Stimulated activated CD4-positive, alpha-beta T cell treated with anti-CD3 and anti-CD28 coated beads, Interleukin-4, amount 100 ng/mL, for 24 hours (primary cell): Measurements from ENCODE around the gene TMC4.
"Not testable (repeated sequence)": the region's sequence is repeated elsewhere in the genome, so short reads cannot be mapped to it uniquely, and the experiment has no call there.

ENCODE experiments used
- DNase-seq: peaks from one replicate; pipeline ENCODE4 v3.0.0-alpha.2; 2020

TMC4 gene

GRCh38 chr19:54178581-54179261 lies 5.8 kb upstream of the TMC4 start:
- DNase-seq, result peak; percentile 33

GRCh38 chr19:54173951-54174834 lies 1.2 kb upstream of the TMC4 start:
- no peak for DNase-seq

- DNase-seq, result no peak
These were observed 369 bp upstream of the TMC4 start for GRCh38 chr19:54173359-54173699.

GRCh38 chr19:54171736-54172431 lies 1.1 kb downstream of the TMC4 start:
- not testable (repeated sequence) for DNase-seq

- no peak for DNase-seq
These were observed 3.7 kb downstream of the TMC4 start for GRCh38 chr19:54169149-54169740.

- peak; percentile 95 for DNase-seq
These were observed 4.6 kb downstream of the TMC4 start for GRCh38 chr19:54168174-54168917.

GRCh38 chr19:54165222-54165621 lies 7.7 kb downstream of the TMC4 start:
- no peak for DNase-seq

GRCh38 chr19:54164369-54165068 lies 8.4 kb downstream of the TMC4 start:
- peak; percentile 64 for DNase-seq

GRCh38 chr19:54162884-54163283 lies 10.1 kb downstream of the TMC4 start:
- DNase-seq, result no peak

- DNase-seq, result peak; percentile 83
These were observed 10.6 kb downstream of the TMC4 start for GRCh38 chr19:54162241-54162805.

GRCh38 chr19:54160854-54161253 lies 12.1 kb downstream of the TMC4 start:
- DNase-seq, result no peak

- no peak for DNase-seq
These were observed 12.7 kb downstream of the TMC4 start for GRCh38 chr19:54160182-54160811.

- peak; percentile 100 for DNase-seq
These were observed 13.4 kb downstream of the TMC4 start, which contains the start of gene LENG1 for GRCh38 chr19:54159352-54160181. Gene LENG1, minus strand, starts transcription at chr19:54159721. Its CDS starts 26 bp downstream, at chr19:54159695.

- peak; percentile 47 for DNase-seq
These were observed 14.1 kb downstream of the TMC4 start for GRCh38 chr19:54158812-54159351.

- DNase-seq, result no peak
These were observed 16.0 kb downstream of the TMC4 start for GRCh38 chr19:54156953-54157352.

GRCh38 chr19:54156490-54156889 lies 16.5 kb downstream of the TMC4 start:
- no peak for DNase-seq

- DNase-seq, result no peak
These were observed 17.3 kb downstream of the TMC4 start for GRCh38 chr19:54155694-54156093.

- no peak for DNase-seq
These were observed 18.2 kb downstream of the TMC4 start for GRCh38 chr19:54154603-54155345.
